ENCODE results near the gene SERPINB1.

Gene SERPINB1

GRCh38 chr6:2790588-2791449 is 50.8 kb downstream of the SERPINB1 start:
- DNase-seq, result no peak

- DNase-seq, result no peak
These were observed 55.4 kb downstream of the SERPINB1 start for GRCh38 chr6:2786269-2786668.

- DNase-seq, result no peak
These were observed 56.7 kb downstream of the SERPINB1 start for GRCh38 chr6:2784930-2785329.

GRCh38 chr6:2784061-2784460 is 57.6 kb downstream of the SERPINB1 start:
- no peak for DNase-seq

- DNase-seq, result no peak
These were observed 58.3 kb downstream of the SERPINB1 start for GRCh38 chr6:2783188-2783963.

GRCh38 chr6:2782825-2783187 is 58.9 kb downstream of the SERPINB1 start:
- DNase-seq, result no peak

GRCh38 chr6:2782356-2782708 is 59.3 kb downstream of the SERPINB1 start:
- no peak for DNase-seq

All from NCI-H187 (cell line).